ENCODE measurements around the gene ETV3. TPM values are rescaled to one million over a fixed set of nuclear protein-coding genes. Genes with fewer than 3 reads are reported as not detected.
A peak's percentile ranks its signal among the peaks of the same experiment; 100 is the strongest.
"Not testable (repeated sequence)": the region's sequence is repeated elsewhere in the genome, so short reads cannot be mapped to it uniquely, and the experiment has no call there.

Gene ETV3
- polyA plus RNA-seq (2013, experiment 1 of 2; ENCODE audit: insufficient read length), result 15.2 TPM
- 14.4 TPM for polyA plus RNA-seq (2013, experiment 2 of 2; ENCODE audit: insufficient read length)

GRCh38 chr1:157138220-157139051, at the start of gene ETV3:
Gene ETV3 (minus strand): TSS chr1:157138395. CDS start chr1:157136352, 2,043 bp downstream.
- peak; percentile 93 for DNase-seq

- no peak for DNase-seq
These were observed 48.2 kb upstream of the ETV3 start for GRCh38 chr1:157186281-157186992.

GRCh38 chr1:157183870-157184269, 45.7 kb upstream of the ETV3 start:
- DNase-seq, result no peak

- not testable (repeated sequence) for DNase-seq
These were observed 44.2 kb upstream of the ETV3 start for GRCh38 chr1:157182371-157182770.

DNA sequence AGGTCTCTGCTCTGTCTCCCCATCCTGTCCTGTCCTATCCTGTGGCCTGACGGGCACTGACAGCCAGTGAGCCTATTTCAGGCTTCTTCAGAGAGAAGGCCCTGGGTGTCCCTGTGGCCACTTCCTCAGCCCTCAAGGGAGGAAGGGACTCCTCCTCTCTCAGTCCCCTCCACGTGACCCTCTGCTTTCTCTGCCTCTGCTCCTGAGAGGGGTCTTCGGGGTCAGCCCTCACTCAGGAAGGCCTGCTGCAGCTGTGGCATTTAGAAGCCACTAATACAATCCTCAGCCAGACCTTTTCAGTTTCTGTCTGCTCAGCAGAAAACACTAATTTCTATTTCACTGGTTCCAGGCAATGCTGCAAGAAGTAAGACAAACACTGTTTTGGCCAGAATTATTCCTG, 43.6 kb upstream of the ETV3 start:
- no peak for DNase-seq

DNA sequence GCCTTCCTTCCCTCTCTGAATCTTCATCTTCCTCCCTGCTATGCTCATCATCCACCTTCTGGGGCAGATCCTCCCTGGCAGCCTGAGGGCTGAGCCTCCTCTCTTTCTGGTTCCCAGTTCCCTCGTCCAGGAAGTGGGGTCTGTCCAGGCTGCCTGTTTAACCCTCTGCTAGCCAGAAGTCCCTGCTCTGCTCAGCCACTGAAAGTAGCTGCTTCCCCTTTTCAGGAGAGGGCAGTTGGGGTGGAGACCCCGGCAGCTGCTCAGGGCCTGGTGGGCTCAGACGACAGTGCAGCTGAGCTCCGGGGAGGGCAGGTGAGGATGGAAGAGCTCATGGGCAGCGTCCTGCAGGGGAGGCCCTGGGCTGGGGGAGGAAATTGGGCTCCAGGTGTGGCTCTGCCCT, 43.1 kb upstream of the ETV3 start:
- no peak for DNase-seq

- DNase-seq, result no peak
These were observed 40.3 kb upstream of the ETV3 start for GRCh38 chr1:157178490-157178889.

DNA sequence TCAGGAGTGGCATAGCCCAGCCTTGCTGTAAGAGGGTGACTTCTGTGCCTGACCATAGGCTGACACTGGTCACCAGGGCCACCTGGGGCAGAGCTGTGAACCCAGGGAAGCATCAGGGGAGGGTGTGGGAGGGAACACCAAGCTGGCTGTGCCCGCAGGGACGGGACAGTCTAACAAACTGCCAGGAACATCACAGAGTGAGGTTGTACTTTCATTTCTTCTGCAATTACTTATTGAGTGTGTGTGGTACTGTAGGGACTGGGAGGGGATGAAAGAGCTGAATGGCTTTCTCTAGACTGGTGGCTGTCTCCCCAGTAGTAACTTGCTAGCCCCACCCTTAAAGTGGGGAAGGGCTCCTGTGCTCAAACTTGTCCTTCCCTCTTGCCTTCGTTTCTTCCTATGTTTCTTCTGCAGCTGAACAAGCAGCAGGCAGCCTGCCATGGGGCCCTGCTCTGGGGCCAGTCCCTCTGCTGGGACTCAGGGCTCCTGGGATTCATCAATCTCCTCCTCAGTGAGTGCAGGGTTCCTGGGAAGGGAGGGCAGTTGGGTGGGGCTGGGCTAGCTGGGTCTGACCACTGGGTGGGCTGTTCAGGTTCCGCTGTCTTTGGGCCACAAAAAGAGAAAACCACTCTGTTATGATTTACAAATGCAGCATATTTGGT, 39.7 kb upstream of the ETV3 start:
- DNase-seq, result no peak

GRCh38 chr1:157176591-157177121, 38.5 kb upstream of the ETV3 start:
- no peak for DNase-seq

GRCh38 chr1:157176016-157176415, 37.8 kb upstream of the ETV3 start:
- DNase-seq, result no peak

- no peak for DNase-seq
These were observed 35.8 kb upstream of the ETV3 start for GRCh38 chr1:157173900-157174410.

DNA sequence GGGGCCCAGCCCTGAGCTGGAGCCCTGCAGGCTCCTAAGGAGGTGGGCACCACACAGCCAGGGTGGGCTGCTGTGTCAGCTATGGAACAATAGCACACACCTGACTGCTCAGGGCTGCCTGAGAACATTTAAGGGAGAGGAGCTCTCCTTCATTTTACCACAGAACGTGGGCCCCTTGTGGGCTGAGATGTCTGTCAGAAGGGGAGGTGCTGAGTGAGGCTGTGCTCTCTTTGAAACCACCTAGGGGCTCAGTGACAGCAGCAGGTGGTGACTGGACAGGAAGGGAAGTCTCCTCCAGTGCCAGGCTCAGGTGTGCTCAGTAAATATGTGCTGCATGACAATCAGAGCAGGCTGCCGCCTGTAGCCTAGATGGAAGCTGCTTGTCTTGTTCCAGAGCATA, 35.0 kb upstream of the ETV3 start:
- not testable (repeated sequence) for DNase-seq

- DNase-seq, result not testable (repeated sequence)
These were observed 34.4 kb upstream of the ETV3 start for GRCh38 chr1:157172591-157172990.

DNA sequence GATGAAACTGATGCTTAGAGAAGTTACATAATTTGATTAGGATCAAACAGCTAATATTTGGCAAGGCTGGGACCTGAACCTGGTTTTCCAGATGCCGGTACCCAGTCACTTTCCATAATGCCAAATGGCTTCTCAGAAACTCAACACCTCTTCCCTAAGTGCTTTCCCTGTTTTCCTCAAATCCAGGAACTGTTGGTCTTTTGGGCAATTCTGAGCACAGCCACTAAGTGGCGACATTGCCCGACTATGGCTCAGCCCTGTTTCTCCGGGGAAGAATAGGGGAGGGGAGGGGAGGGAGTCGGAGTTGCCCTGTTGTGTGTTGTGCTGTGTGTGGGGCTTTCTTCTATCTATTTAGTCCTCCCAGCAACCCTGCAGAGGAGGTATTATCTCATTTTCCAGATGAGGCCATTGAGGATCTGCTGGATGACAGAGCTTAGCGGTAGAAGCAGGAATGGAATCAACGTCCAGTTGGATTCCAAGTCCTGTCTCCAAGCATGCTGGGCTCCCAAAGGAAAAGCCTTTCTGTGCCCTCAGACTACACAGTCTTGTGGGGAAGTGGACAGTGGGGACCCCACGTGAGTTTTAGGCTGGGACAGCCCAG, 33.8 kb upstream of the ETV3 start:
- DNase-seq, result not testable (repeated sequence)

DNA sequence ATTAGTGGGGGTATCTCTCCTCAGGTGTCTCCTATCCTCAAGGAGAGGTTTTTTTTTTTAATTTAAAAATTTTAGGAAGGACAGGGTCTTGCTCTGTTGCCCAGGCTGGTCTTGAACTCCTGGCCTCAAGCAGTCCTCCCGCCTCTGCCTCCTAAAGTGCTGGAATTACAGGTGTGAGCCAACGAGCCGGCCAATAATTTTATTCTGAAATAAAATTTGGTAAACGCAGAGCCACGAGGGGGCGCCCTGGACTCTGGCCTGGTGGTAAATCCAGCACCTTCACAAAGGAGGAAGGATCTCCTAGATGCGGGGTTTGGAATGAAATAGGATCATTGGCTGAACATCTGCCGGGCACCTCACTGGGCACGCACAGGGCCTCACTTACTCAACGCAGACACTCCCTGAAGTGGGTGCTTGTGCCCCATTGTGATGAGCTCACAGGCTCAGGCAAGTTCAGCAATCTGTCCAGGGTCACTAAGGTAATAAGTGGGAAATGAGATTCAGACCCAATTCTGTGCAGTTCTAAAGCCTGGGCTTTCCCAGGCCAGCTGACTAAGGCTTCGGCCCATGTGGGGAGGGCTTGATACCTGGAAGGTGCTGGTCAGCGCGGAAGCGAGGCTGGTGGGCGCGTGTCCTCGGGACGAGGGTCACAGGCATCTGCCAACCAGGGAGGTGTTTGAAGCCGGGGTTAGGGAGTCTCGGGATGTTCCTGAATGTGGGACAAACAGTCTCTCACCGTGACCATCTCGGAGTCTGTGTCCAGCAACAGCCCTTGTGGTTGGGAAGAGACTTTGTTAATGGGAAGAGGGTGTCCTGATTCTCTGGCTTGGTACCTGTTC, 32.7 kb upstream of the ETV3 start:
- peak; percentile 20 for DNase-seq

- no peak for DNase-seq
These were observed 29.8 kb upstream of the ETV3 start for GRCh38 chr1:157168015-157168414.

DNA sequence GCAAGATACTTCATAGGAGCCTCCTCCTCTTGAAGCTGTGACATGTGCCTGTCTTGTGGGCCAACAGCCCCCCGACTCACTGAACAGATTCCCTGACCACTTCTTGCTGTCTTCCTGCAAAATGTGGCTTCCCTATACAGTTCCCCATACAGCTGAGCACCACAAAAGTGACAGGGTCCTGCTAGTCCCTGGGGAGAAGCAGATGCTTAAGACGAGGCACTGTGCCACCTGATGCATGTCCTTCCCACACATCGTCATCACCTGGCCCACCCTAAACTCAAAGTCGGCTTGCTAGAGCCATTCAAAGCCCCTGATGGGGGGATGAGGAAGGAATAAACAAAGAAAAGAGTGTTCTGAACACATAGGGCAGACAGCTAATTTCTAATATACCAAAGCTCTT, 29.2 kb upstream of the ETV3 start:
- no peak for DNase-seq

DNA sequence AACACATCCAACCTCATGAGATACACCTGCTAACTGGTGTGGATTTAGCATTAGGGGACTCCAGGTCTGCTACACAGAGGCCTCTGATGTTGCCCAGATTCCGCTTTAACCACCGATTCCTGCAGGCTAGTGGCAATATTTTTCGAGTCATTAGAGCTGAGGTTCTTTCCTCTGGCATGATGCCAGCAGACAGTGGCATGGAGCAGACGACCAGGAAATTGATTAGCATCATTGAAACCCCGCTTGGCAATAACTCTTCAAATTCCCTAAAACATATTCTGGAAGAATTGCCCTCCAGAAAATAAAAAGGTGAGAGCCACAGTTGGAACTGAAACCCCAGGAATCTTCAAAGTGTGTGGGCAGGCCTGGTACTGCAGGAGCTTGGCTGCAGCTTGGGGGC, 28.4 kb upstream of the ETV3 start:
- no peak for DNase-seq

DNA sequence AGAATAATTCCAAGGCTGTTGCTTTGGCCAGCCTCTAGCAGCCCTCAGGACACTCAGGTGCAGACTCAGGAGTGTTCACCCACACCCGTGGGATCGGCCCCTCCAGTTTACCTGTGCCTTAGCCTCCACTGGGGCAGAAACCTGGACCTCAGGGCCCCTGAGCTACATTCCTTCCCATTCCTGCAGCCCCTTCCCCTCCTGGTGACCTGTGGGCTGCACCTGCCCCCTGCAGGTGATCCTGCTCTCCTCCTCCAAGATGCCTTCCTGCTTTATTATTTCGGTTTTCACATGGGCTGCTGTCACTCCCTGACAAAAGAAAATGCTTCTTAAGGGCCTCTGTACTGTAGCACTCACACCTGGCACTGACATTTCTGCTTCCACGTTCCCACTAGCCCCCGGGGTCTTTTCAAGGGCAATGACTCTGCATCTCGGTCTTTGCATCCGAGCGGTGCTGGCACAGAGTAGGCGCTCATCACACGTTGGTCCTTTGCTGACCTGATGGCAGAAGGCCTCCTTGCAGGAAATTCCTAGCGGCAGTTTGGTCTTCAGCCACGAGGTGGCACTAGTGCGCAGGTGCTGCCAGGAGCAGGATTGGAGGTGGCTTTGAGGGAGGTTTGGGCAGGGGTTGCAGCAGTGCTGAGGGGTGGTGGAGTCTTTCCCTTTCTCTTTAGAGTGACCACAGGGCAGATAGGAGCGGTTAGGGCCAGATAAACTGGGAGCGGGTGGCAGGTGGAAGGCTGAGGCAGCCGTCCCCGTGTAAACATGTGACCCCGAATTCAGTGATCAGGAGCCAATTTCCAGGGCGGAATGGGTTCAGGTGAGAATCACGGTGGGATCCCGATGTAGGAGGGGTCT, 25.3 kb upstream of the ETV3 start:
- DNase-seq, result peak; percentile 45

DNA sequence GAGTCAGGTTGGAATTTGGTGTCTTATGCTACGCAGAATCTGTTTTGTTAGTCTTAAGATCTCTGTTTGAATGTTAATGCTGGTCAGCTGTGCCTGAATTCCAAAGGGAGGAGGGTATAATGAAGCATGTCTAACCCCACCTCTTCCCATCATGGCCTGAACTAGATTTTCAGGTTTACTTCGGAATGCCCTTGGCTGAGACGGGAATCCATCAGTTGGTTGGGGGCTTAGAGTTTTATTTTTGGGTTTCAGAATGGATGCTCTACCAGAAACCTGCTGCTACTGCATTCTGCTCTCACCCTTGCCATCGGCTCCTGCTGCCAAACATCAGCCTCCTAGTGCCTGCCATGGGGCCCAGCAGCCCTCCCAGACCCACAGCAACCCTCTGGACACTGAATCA, 24.1 kb upstream of the ETV3 start:
- no peak for DNase-seq
